ENCODE data around the gene AHRR.
A peak's percentile ranks its signal among the peaks of the same experiment; 100 is the strongest.
"Not testable (repeated sequence)": the region's sequence is repeated elsewhere in the genome, so short reads cannot be mapped to it uniquely, and the experiment has no call there.

The AHRR gene

GRCh38 chr5:399296-400281 is 78.1 kb downstream of the AHRR start:
- ChIA-PET CTCF (interaction anchor here (1.1 to 2.5 kb wide), 5 partner anchors 25 to 83 kb away, joined by 3 to 8 read pairs (median 6); no protein-coding TSS in a partner anchor), POLR2A (interaction anchor here (0.5 to 1.1 kb wide), 4 partner anchors 9 to 76 kb away, joined by 3 to 5 read pairs (median 3); no protein-coding TSS in a partner anchor)
- peak; percentile 26 for TF ChIP-seq CTCF (IDR thresholded peaks at IDR 0.05; ENCODE audit: control extremely low read depth, extremely low read depth, low read depth, missing control alignments)
- DNase-seq (ENCODE audit: extremely low spot score), result peak; percentile 85

- DNase-seq (ENCODE audit: extremely low spot score), result peak; percentile 21
- CTCF ChIA-PET, result interaction anchor here (1.1 to 2.5 kb wide), 5 partner anchors 10 to 84 kb away, joined by 4 to 8 read pairs (median 6); no protein-coding TSS in a partner anchor
- POLR2A ChIA-PET, result interaction anchor here (0.5 to 1.0 kb wide), 2 partner anchors 26 to 77 kb away, joined by 3 read pairs; no protein-coding TSS in a partner anchor
- TF ChIP-seq CTCF (IDR thresholded peaks at IDR 0.05; ENCODE audit: control extremely low read depth, extremely low read depth, low read depth, missing control alignments), result no peak
These were observed 79.0 kb downstream of the AHRR start for GRCh38 chr5:400282-401145.

DNA sequence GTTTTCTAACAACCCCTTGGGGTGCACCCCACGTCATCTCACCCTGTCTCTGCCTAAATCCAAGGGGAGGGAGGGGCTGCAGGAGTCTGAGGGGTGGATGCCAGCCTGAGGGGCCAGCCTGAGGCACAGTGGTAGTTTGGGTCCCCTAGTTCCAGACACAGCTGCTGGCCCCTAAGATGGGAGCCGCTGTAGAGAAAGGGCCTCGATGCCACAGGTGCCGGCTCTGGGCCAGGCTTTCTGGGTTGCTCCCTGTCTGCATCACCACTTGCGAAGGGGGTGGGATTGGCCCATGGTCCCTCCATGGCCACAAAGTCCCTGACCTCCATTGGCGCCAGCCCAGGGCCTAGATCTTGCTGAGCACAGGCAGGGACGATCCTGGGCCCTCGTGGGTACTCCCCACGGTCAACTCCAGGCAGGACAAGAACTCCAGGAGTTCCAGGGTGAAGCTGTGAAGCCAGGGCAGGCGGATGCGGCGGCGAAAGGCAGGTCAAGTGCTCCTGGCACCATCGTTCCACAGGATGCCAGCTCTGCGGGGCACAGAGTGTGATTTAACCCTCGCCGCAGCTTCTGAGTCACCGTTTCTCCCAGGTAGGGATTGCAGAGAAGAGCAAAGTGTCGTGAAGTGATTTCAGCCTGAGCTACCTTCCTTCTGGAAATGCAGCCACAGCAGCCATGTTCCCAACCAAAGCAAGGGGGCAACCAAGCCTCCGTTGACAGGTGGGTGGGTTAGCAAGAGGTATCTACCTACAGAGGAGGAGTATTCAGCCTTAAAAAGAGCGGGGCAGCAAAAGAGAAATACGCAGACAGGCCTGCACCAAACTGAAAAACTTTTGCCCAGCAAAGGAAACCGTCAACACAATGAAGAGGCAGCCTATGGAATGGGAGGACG is 79.9 kb downstream of the AHRR start:
- peak; percentile 16 for DNase-seq (ENCODE audit: extremely low spot score)
- POLR2A ChIA-PET, result no interaction called here
- CTCF ChIA-PET, result interaction anchor here (1.4 to 3.1 kb wide), 2 partner anchors 9 to 85 kb away, joined by 4 to 8 read pairs; no protein-coding TSS in a partner anchor
- TF ChIP-seq CTCF (IDR thresholded peaks at IDR 0.05; ENCODE audit: control extremely low read depth, extremely low read depth, low read depth, missing control alignments), result no peak

DNA sequence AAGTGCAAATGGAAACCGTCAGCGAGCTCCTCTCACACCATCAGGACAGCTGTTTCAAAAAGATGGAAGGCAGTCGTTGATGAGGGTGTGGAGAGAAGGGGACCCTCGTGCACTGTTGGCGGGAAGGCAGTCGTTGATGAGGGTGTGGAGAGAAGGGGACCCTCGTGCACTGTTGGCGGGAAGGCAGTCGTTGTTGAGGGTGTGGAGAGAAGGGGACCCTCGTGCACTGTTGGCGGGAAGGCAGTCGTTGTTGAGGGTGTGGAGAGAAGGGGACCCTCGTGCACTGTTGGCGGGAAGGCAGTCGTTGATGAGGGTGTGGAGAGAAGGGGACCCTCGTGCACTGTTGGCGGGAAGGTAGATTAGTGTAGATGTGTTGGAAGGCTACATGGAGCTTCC is 80.7 kb downstream of the AHRR start:
- DNase-seq (ENCODE audit: extremely low spot score); POLR2A ChIA-PET: not testable (repeated sequence)
- CTCF ChIA-PET, result interaction anchor here (1.0 to 3.1 kb wide), 6 partner anchors 9 to 86 kb away, joined by 3 to 8 read pairs (median 4); no protein-coding TSS in a partner anchor

- no peak for TF ChIP-seq CTCF (IDR thresholded peaks at IDR 0.05; ENCODE audit: control extremely low read depth, extremely low read depth, low read depth, missing control alignments)
- POLR2A ChIA-PET, result interaction anchor here (0.7 kb wide), 1 partner anchor 74 kb away, joined by 3 read pairs; no protein-coding TSS in a partner anchor
- CTCF ChIA-PET, result interaction anchor here (0.8 to 3.1 kb wide), 8 partner anchors 10 to 86 kb away, joined by 3 to 8 read pairs (median 4); no protein-coding TSS in a partner anchor
- DNase-seq (ENCODE audit: extremely low spot score), result peak; percentile 67
These were observed 81.3 kb downstream of the AHRR start for GRCh38 chr5:402615-403359.

Data from GM10248 (cell line).